Measurements from ENCODE around the gene ASTL. TPM values are rescaled to one million over a fixed set of nuclear protein-coding genes. Genes with fewer than 3 reads are reported as not detected.

The ASTL gene
- total RNA-seq, 1 experiment from 2014 or later: not detected

DNA sequence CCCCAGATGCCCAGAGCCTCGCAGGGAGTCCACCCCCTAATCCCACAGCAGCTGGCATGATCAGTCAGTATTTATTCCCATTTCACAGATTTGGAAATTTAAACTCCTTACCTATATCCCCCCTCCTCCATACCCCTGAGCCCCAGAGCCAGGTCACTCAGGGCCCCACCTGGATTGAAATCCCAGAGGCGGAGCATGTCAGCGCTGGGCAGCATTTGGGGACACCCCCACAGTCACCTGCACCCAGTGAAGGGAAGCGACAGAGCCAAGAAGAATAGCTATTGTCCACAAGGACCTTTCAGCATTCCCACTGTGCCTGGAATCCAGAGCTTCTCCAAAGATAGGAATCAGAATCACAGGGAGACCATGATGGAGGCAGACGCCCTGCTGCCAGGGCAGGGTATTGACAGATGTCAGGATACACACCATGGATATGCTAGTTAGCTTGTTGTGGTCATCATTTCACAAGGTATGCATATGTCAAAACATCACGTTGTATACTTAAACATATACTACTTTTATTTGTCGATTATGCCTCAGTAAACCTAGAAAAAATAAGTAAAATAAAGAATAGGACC is 968 bp upstream of the ASTL start:
- DNase-seq (ENCODE audit: low read depth, low spot score): no peak
- in situ Hi-C loops (cut with HindIII; ENCODE audit: low pct_unique_long_range_greater_than_20kb, low sequenced_read_pairs): no loop called here

DNA sequence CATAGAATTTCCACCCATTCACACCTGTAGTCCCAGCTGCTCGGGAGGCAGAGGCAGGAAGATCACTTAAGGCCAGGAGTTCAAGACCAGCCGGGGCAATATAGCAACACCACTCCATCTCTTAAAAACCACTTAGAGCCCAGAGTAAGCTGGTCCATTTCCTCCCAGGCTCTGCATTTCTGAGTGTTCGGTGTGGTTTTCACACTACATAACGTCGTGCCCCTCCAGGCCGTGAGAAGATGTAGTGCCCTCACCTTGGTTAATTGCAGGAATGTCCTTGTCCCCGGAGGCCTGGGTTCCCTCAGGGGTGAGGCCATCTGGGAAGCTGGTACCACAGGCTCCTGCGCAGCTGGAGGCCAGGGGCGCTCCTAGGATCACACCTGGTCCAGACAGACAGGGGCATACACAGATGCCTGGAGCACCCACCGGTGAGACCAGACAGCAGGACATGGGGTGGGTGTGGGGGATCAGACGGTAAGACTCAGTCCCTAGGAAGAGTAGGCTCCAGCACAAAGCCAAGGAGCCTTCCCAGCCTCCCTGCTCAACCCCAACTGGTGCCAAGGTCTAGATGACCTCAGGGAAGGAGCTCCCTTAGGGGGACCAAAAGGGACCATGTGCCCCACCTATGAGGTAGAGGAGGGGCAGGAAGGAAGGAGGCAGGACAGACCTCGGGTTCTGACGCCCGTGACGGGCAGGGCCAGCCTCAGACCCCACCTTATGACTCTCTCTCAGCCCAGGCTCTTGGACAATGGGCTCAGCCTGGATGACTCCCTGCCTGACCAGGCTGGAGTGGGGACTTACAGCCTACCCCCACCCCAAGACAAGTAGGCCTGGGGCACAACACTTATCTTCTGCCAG is 752 bp downstream of the ASTL start:
- no peak for DNase-seq (ENCODE audit: low read depth, low spot score)
- in situ Hi-C loops (cut with HindIII; ENCODE audit: low pct_unique_long_range_greater_than_20kb, low sequenced_read_pairs): no loop called here

GRCh38 chr2:96136129-96136720 is 2.1 kb downstream of the ASTL start:
- DNase-seq (ENCODE audit: low read depth, low spot score): no peak
- in situ Hi-C loops (cut with HindIII; ENCODE audit: low pct_unique_long_range_greater_than_20kb, low sequenced_read_pairs): no loop called here

DNA sequence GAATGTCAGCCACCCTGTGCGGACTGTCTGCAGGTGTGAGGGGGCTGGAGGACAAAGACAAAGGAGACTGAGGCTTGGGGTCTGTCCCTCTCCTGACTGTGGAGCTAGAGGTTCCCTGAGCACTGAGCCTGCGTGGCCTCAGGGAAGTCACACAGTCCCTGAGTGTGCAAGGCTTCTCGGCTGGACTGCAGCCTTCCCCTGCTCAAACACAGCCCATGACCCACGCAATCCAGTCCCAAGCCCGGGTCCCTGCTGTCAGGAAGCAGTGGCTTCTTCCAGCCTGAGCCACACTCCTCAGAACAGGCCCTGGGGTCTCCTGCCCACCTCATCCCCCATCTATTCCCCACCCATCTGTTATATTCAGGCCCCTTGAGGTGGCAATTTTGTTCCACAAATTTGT is 2.7 kb downstream of the ASTL start:
- in situ Hi-C loops (cut with HindIII; ENCODE audit: low pct_unique_long_range_greater_than_20kb, low sequenced_read_pairs): no loop called here
- DNase-seq (ENCODE audit: low read depth, low spot score): no peak

DNA sequence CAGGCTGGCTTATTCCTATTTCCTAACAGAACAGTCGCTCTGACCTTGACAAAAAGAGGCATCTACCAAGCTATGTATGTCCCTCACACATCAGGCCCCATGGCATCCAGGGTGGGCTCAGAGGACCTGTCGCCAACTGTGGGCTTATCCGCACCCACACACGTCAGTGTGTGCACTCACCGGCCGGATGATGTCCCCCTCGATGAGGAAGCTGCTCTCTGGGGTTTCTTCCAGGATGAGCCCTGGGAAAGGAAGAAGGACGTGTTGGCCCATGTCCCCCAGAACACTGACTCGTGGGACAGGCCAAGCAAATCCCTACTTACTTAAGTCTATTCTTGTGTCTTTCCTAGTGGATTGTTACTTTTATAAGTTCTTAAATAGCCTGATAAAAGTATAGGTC is 3.1 kb downstream of the ASTL start:
- in situ Hi-C loops (cut with HindIII; ENCODE audit: low pct_unique_long_range_greater_than_20kb, low sequenced_read_pairs): no loop called here
- DNase-seq (ENCODE audit: low read depth, low spot score): no peak

GRCh38 chr2:96134421-96134820 is 3.9 kb downstream of the ASTL start:
- in situ Hi-C loops (cut with HindIII; ENCODE audit: low pct_unique_long_range_greater_than_20kb, low sequenced_read_pairs): no loop called here
- DNase-seq (ENCODE audit: low read depth, low spot score): no peak

- no peak for DNase-seq (ENCODE audit: low read depth, low spot score)
- in situ Hi-C loops (cut with HindIII; ENCODE audit: low pct_unique_long_range_greater_than_20kb, low sequenced_read_pairs): no loop called here
Measured at GRCh38 chr2:96131813-96132745, 6.2 kb downstream of the ASTL start.

- no peak for DNase-seq (ENCODE audit: low read depth, low spot score)
- in situ Hi-C loops (cut with HindIII; ENCODE audit: low pct_unique_long_range_greater_than_20kb, low sequenced_read_pairs): no loop called here
Measured at GRCh38 chr2:96131152-96131812, 7.0 kb downstream of the ASTL start.

- no peak for DNase-seq (ENCODE audit: low read depth, low spot score)
- in situ Hi-C loops (cut with HindIII; ENCODE audit: low pct_unique_long_range_greater_than_20kb, low sequenced_read_pairs): no loop called here
Measured at GRCh38 chr2:96130483-96130882, 7.8 kb downstream of the ASTL start.

- in situ Hi-C loops (cut with HindIII; ENCODE audit: low pct_unique_long_range_greater_than_20kb, low sequenced_read_pairs): no loop called here
- DNase-seq (ENCODE audit: low read depth, low spot score): no peak
Measured at GRCh38 chr2:96129528-96130120, 8.7 kb downstream of the ASTL start.

DNA sequence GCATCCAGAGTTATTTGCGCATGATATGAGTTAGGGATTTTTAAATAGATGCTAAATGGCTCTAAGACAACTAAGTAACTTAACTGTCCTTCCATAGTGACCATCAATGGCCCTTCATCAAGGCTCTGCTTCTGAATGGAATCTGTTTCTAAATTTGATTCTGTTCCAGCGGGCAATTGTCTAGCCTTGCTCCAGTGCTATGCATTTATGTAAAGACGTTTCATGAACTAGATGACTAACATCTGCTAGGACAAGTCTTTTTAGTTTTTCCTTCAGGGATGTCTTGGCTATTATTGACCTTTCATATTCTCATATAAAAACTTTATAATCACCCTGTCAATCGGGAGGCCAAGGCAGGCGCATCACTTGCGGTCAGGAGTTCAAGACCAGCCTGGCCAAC is 9.8 kb downstream of the ASTL start:
- in situ Hi-C loops (cut with HindIII; ENCODE audit: low pct_unique_long_range_greater_than_20kb, low sequenced_read_pairs): no loop called here
- no peak for DNase-seq (ENCODE audit: low read depth, low spot score)

DNA sequence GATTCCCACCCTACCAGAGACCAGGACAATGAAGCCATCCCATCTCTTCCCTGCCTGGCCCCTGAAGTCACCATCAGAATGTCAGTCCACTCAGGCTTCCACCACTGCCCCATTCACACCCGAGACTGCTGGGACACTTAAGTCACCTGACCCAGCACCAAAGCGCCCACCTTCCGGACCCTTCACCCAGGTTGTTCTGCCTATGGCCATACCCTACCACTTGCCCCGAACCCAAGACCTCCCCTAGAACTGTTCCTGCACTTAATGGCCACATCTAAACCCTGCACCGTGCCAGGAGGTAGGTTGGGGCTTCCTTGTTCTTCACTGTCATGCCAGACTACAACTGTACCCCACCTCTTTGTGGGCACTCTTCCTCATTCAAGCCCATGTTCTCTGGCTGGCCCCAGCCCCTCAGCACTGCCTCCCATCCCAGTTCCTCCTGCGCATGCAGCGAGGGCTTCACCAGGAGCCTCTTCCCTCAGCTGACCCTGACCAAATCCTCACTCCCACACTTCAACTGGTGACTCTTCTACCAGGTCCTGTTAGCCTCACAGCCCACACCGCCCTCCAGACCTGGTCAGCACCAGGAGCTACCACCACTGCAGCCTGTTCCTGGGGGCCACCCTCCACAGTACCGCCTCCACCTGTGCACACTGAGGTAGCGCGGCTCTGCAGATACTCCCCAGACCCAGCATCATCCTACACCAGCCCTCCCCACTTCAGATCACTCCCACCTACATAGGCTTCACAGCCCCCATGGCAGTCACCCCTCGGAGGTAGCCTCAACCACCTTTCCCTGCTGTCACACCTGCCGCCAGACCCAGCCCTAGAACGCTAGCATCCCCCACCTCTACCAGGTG is 13.7 kb downstream of the ASTL start:
- in situ Hi-C loops (cut with HindIII; ENCODE audit: low pct_unique_long_range_greater_than_20kb, low sequenced_read_pairs): no loop called here
- DNase-seq (ENCODE audit: low read depth, low spot score): no peak

DNA sequence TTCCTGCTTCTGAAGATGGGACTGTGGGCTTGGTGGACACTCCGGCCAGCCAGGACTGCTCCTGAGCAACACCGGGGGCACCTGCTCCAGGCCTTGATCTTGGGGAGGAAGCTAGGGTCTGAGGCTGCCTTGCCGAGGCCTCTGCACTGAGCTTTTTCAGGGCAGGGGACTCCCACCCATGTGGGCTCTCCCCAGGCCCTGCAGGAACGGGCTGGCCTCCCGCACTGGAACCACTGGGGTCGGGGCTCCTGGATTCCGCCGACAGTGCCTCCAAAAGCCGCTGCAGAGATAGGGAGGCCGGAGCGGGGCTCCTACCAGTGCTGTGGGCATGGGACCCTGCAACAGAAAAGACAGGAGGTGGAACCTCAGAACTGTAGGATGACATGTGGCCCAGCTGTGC is 14.4 kb downstream of the ASTL start:
- DNase-seq (ENCODE audit: low read depth, low spot score): no peak
- in situ Hi-C loops (cut with HindIII; ENCODE audit: low pct_unique_long_range_greater_than_20kb, low sequenced_read_pairs): no loop called here

- DNase-seq (ENCODE audit: low read depth, low spot score): no peak
- in situ Hi-C loops (cut with HindIII; ENCODE audit: low pct_unique_long_range_greater_than_20kb, low sequenced_read_pairs): no loop called here
Measured at GRCh38 chr2:96123290-96123689, 15.0 kb downstream of the ASTL start.

DNA sequence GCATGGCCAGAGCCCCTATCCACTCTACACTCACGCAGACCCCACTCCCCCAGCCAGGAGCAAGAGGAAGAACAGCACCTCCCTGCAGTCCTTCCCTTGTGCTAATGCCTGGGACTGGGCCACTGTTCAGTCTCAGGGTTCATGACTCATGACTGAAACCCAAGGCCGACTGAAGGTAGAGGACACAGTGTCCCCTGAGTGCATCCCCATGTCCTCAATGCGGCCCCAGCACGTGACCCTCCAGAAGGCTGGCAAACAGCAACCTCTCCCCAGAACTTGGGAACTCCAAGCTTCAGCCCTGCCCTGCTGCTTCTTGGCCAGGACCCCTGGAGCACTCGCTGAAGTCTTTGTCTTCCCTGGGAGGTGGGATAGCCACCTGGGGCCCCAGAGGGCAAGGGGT is 15.9 kb downstream of the ASTL start:
- in situ Hi-C loops (cut with HindIII; ENCODE audit: low pct_unique_long_range_greater_than_20kb, low sequenced_read_pairs): no loop called here

GRCh38 chr2:96121414-96121813 is 16.9 kb downstream of the ASTL start:
- no peak for DNase-seq (ENCODE audit: low read depth, low spot score)
- in situ Hi-C loops (cut with HindIII; ENCODE audit: low pct_unique_long_range_greater_than_20kb, low sequenced_read_pairs): no loop called here

More for the DNA sequence above, 15.9 kb downstream of the ASTL start:
- no peak for DNase-seq (ENCODE audit: low read depth, low spot score)
